T-helper 2 cell treated with Interferon-gamma antibody and Interleukin-4, amounts not matched to agents 5 μg/mL and 100 μg/mL, for 36 hours (primary cell): ENCODE measurements around the gene MSI2.

ENCODE experiments used
- DNase-seq: peaks from one replicate; pipeline ENCODE4 v3.0.0; 2021; ENCODE audit warnings: low spot score
- H3K27ac Mint-ChIP-seq: one replicate; pipeline ENCODE4 v1.8.0; 2021; ENCODE audit warnings: mild to moderate bottlenecking, mixed read lengths
- H3K27me3 Mint-ChIP-seq: one replicate; pipeline ENCODE4 v1.8.0; 2021; ENCODE audit warnings: low read depth, mixed read lengths
- H3K36me3 Mint-ChIP-seq: one replicate; pipeline ENCODE4 v1.8.0; 2021; ENCODE audit warnings: low read depth, mixed read lengths
- H3K4me1 Mint-ChIP-seq: one replicate; pipeline ENCODE4 v1.8.0; 2021; ENCODE audit warnings: low read depth, mixed read lengths
- H3K4me3 Mint-ChIP-seq: one replicate; pipeline ENCODE4 v1.8.0; 2022; ENCODE audit warnings: mild to moderate bottlenecking, moderate library complexity, mixed read lengths
- H3K9me3 Mint-ChIP-seq: one replicate; pipeline ENCODE4 v1.8.0; 2021; ENCODE audit warnings: mixed read lengths

MSI2 gene

DNA sequence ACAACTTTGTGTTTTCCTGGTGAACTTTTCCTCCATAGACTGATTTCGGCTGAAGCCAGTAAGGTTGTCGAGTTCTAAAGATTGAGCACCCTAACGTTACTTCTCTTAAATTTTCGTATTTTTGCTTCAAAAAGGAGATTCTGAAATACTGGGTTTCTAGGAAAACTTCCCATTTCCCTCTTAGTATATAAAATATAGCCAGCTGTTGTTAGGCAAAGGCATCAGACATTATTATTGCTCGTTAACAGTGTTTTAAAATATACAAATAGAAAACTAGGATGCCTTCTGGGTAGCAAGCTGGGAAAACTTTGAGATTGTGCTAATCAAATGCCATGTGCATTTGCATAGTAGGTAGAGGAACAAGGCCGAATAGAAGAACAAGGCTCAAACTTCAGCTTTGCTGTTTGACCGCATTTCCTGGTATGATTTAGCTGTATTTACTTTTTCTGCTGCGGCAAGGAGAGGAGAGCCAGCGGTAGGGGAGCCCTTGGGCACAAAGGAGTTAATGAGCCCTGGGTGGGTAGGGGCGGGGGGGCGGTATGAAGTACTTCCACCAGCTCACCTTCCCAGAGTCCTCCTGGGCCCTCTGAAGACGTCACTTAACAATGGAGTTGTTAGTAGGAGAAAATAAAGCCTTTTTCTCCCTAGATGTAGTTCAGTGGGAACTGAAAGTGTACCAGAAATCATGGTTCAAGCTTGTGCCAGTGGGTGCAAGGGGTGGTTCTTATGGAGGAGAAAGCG, 151.9 kb downstream of the MSI2 start:
- Mint-ChIP-seq H3K27ac (peak overlapping the region; percentile 48), H3K36me3 (peaks cover 11% of the 10 kb centered on the region), H3K9me3 (no peaks in the 10 kb centered on the region), H3K4me1 (peaks cover 38% of the 10 kb centered on the region), H3K4me3 (peak overlapping the region; percentile 7), H3K27me3 (no peaks in the 10 kb centered on the region)
- no peak for DNase-seq

DNA sequence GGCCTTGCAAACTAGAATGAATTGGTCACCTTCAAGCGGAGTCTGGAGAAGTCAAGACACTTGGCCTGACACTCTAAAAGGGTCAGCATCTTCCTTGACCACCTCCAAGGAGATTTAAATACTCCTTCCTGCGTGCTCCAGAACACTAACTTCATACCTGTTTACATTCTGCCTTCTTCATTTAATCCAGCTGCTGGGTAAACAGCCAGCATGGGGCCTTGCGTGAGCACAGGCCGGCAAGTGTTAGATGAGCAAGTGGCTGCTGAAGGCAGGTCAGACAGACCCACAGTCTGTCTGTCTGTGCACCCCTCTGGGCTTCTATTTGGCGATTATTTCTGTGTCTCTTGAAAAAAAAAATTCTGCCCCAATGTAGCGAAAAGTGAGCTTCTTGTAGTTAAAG, 153.8 kb downstream of the MSI2 start:
- H3K27me3 Mint-ChIP-seq: no peaks in the 10 kb centered on the region
- H3K9me3 Mint-ChIP-seq: no peaks in the 10 kb centered on the region
- H3K27ac Mint-ChIP-seq: no peak overlapping the region
- DNase-seq: no peak
- peaks cover 36% of the 10 kb centered on the region for H3K4me1 Mint-ChIP-seq
- H3K36me3 Mint-ChIP-seq: peaks cover 7% of the 10 kb centered on the region
- no peak overlapping the region for H3K4me3 Mint-ChIP-seq

DNA sequence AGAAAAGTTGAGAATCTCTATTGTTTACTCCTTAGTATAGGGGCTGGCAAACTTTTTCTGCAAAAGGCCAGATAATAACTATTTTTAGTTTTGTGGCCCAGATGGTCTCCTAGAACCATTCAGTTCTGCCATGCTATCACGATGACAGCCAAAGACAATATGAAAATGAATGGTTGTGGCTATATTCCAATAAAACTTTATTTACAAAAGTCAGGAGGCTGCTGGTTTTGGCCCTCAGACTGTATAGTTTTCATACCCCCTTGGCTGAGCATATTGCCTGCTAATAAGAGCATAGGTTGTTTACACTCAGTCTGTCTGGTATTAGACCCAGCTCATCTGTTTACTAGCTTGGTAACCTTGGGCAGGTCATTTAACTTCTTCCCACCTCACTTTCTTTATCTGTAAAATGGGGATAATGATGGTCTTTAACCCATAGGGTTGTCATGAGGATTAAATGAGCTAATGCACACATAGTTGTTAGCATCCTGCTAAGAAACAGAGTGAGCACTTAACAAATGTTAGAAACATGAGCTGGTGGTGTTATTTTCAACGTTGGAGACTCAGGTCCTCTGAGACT, 156.3 kb downstream of the MSI2 start:
- no peak for DNase-seq
- Mint-ChIP-seq H3K4me1 (peaks cover 22% of the 10 kb centered on the region), H3K36me3 (peaks cover 6% of the 10 kb centered on the region), H3K27ac (no peak overlapping the region), H3K4me3 (no peak overlapping the region), H3K27me3 (no peaks in the 10 kb centered on the region), H3K9me3 (no peaks in the 10 kb centered on the region)

DNA sequence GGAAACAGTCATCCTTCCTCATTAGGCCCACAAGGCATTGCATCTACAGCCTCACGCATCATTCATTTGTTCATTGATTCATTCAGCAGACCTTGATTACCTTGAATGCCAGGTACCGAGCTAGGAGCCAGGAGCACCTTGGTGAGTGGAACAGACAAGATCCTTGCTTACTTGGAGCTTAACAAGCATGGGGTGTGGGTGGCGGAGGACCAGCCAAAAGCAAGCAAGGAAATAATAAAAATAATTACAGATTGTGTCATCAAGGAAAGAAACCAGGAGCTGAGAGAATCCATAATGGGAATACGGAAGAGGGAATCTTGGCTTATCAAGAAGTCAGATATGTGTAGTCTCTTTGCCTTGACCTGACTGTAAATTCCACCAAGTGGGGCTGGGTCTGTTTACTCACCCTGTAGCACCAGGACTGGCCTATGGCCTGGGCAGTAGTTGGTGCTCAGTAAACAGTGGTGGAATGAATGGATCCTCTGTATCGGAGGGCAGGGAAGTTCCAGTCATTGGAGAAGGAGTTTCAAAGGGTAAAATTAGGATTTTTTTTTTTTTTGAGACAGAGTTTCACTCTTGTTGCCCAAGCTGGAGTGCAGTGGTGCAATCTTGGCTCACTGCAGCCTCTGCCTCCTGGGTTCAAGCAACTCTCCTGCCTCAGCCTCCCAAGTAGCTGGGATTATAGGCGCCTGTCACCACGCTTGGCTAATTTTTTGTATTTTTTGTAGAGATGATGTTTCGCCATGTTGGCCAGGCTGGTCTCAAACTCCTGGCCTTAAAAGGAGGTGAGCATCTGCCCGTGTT, 157.7 kb downstream of the MSI2 start:
- Mint-ChIP-seq H3K27me3 (no peaks in the 10 kb centered on the region), H3K9me3 (no peaks in the 10 kb centered on the region), H3K4me3 (no peak overlapping the region), H3K36me3 (peaks cover 6% of the 10 kb centered on the region), H3K4me1 (peaks cover 11% of the 10 kb centered on the region), H3K27ac (no peak overlapping the region)
- DNase-seq: no peak

DNA sequence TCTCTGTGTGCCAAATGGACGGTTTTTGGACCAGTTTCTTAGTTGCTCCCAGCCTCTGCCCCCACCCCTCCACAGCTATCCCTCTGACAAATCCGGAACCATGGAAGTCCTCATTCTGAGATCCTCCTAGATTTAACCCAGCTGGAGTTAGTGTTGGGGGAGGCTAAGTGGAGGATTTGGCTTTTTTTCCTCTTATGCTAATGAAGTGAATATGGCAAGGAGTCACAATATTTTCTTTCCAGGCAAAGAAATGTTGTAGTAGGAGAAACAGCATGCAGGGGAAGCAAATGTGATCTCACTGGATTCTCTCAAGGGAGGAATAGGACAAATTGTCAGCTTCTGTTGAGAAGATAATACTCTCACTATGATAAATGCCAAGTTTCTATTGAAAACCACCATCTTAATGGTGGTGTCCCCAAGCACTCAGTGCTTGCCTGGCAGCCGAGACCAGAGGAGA, 159.5 kb downstream of the MSI2 start:
- no peak for DNase-seq
- no peak overlapping the region for H3K27ac Mint-ChIP-seq
- H3K36me3 Mint-ChIP-seq: peaks cover 3% of the 10 kb centered on the region
- H3K4me3 Mint-ChIP-seq: no peak overlapping the region
- peaks cover 8% of the 10 kb centered on the region for H3K4me1 Mint-ChIP-seq
- H3K9me3 Mint-ChIP-seq: no peaks in the 10 kb centered on the region
- H3K27me3 Mint-ChIP-seq: no peaks in the 10 kb centered on the region

DNA sequence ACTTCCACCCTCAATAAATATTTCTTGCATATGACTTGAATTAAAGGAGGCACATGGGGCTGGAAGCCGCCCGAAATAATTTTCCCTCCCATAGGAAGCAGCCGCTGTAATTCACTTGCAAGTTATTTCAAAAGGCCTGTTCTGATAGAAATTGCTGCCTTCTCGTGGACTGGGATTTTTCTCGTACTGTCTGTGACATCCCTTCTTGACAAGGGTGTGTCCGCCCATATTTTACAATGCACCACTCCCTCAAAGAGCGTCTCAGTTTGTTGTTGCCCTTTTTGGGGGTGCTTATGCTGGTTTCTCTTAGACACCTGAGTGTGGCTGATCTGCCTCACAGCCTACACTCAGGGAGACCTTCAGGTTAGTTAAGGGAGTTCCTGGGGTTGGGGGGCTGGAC, 160.0 kb downstream of the MSI2 start:
- no peak for DNase-seq
- no peaks in the 10 kb centered on the region for H3K27me3 Mint-ChIP-seq
- peaks cover 3% of the 10 kb centered on the region for H3K36me3 Mint-ChIP-seq
- H3K9me3 Mint-ChIP-seq: no peaks in the 10 kb centered on the region
- peaks cover 7% of the 10 kb centered on the region for H3K4me1 Mint-ChIP-seq
- no peak overlapping the region for H3K4me3 Mint-ChIP-seq
- H3K27ac Mint-ChIP-seq: no peak overlapping the region

DNA sequence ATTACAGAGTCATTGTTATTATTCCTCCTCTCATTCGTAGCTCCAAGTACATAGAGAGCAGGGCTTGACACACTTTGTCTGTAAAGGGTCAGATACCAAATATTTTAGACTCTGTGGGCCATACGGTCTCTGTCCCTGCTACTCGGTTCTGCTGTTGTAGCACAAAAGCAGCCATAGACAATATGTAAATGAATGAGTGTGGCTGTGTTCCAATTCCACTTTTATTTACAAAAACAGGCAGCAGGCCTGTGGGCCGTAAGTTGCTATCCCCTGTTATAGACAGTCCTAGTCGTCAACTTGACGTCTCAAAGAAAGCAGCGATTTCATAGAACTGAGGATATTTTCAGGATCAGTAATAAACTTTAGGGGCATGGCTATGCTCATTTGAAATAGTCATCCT, 161.6 kb downstream of the MSI2 start:
- H3K27me3 Mint-ChIP-seq: no peaks in the 10 kb centered on the region
- H3K36me3 Mint-ChIP-seq: peaks cover 3% of the 10 kb centered on the region
- no peak overlapping the region for H3K4me3 Mint-ChIP-seq
- no peak for DNase-seq
- H3K27ac Mint-ChIP-seq: no peak overlapping the region
- no peaks in the 10 kb centered on the region for H3K9me3 Mint-ChIP-seq
- peaks cover 7% of the 10 kb centered on the region for H3K4me1 Mint-ChIP-seq

DNA sequence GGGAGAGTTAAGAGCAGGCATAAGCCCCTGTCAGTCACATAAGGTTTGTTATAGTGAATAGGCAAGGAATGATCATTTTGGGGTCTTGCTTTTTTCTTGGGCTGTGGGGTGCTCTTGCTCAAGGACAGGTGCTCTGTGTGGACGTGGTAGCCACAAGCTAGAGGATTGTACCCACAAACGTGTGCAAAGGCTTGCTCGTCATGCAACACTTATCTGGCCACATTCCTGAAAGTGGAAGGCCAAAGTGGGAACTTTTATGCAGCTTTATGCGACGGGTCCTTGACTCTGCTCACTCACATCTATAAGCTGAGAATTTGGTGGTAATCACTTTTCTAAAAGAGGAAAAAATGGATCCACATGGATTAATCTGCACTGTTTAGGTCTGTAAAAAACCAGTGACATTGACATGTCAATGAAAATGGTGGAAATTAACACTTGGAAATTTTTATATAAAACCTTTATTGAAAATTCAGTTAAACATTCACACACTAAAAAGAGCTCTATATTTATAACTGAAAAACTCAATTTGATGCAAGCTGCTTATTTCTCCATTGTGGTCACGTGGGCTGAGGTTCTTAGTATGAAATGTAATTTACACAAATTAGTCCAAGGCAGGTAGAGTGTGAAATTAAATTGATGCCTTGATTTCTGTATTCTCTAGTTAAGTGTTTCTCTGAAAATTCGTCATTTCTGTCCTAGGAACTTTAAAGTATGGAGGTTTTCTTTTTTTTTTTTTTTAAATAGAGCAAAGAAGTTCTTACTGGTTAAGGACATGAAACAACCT, 162.3 kb downstream of the MSI2 start:
- H3K9me3 Mint-ChIP-seq: no peaks in the 10 kb centered on the region
- no peak for DNase-seq
- H3K27me3 Mint-ChIP-seq: no peaks in the 10 kb centered on the region
- no peak overlapping the region for H3K4me3 Mint-ChIP-seq
- H3K4me1 Mint-ChIP-seq: peaks cover 7% of the 10 kb centered on the region
- H3K27ac Mint-ChIP-seq: no peak overlapping the region
- peaks cover 3% of the 10 kb centered on the region for H3K36me3 Mint-ChIP-seq

DNA sequence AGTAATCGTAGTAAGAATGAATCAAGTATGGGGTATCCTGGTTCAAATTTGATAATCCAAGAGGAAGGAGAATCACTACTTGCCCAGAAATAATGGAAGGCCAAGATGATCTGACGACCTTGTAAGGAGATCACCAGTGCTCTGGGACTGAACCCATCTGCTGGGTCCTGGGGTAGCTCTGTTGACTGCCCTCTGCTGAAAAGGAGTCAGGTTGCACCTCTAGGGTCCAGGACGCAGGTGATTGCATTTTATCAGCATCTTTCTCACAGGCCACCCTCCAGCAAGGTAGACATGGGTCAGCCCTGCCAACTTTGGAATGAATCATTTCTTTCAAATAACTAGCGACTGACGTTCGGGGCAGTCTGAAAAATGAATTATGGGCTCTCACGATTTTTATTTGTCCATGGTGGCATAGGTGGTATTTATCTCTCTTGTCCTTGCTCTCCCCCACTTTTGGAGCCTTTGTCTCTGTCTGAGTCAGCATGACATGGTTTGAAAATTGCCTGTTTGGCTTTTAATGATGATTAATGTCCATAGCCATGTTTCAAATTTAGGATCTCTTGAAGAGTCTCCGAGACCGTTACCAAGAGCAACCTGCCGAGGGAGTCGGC, 163.7 kb downstream of the MSI2 start:
- DNase-seq: no peak
- H3K4me1 Mint-ChIP-seq: peaks cover 4% of the 10 kb centered on the region
- H3K27ac Mint-ChIP-seq: no peak overlapping the region
- H3K4me3 Mint-ChIP-seq: no peak overlapping the region
- no peaks in the 10 kb centered on the region for H3K9me3 Mint-ChIP-seq
- H3K36me3 Mint-ChIP-seq: peaks cover 6% of the 10 kb centered on the region
- no peaks in the 10 kb centered on the region for H3K27me3 Mint-ChIP-seq

DNA sequence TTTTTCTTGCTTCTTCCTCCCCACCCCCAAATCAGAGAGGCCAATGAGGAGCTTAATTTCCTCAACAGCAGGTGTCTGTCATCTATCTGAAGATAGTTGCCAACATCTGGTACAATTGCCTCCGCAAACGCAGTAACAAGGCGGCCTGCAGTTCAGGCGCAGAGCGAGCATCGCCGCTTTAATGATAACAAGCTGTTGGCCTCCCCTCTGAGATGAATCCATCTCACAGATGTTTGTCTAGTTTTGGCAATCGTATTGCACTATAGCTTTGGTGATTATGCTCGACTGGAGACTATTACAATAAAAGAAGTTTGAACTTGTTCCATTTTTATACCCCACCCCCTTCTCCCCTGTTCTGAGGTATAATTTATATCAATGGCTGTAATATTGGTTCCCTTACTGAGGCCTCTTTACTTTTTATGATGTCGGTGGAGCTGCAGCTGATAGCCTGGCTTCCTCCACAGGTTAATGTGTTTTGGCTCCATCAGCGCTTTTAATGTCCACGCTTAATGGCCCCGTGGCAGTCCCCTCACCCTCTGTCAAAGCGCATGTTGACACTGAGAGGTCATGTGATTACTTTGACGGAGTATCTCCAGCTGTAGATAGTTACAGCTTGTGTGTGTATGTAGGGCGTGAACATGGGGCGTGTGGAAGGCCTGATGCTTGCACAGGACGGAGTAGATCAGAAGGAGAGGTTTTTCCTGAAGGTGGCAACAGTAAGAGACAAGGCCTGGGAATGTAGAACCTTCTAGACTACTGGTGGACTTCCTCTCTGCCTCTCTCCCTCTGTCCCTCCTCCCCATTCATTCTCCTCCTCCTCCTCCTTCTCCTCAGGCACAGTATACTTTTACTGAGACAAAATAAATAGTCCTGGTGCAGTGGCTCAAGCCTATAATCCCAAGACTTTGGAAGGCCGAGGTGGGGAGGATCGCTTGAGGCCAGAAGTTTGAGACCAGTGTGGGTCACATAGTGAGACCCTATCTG, 164.7 kb downstream of the MSI2 start:
- H3K36me3 Mint-ChIP-seq: peaks cover 10% of the 10 kb centered on the region
- no peaks in the 10 kb centered on the region for H3K9me3 Mint-ChIP-seq
- H3K4me1 Mint-ChIP-seq: peaks cover 12% of the 10 kb centered on the region
- H3K27ac Mint-ChIP-seq: no peak overlapping the region
- H3K4me3 Mint-ChIP-seq: no peak overlapping the region
- no peak for DNase-seq
- no peaks in the 10 kb centered on the region for H3K27me3 Mint-ChIP-seq

DNA sequence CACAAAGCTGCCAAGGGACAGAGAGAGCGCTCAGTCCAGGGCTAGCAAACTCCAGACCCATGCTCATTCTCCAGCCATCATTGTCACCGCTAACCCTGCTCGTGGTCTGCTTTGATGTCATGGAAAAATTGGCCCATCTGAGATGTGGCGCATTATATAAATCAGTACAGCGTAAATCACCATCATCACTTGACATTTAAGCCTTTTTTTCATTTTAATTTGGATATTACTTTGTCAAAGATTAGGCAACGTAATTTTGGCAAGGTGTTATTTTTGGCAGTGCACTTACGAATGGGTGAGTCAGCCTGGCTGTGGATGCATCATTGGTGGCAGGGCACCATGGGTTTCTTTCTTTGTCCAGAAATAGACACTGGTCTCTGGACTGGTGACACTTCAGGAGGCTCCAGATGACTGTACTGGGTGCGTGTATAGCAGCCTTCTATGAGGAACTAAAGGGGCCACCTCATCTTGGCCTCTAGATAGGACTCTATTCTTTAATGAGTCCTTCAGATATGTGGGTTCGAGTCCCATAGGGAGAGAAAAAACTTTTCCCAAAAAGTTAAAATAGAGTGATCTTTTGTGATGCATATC, 166.3 kb downstream of the MSI2 start:
- no peak overlapping the region for H3K4me3 Mint-ChIP-seq

DNA sequence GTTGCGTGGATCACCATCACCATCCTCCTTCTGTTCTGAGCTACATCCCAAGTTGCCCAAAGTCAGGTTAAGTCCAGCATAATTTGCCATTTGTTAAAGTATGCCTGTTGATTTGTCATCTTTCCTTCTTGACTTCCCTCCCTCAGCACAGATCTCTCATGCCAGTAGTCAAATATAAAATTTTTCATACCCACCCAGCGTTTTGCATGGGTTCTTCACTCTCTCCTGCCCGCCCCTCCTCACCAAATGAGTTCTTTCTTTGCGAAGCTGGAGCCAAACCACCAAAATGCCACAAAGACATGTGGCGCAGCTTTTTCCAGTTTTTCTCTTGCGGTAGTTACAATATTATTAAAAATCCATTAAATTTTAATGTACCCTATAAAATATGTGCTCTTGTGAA, 167.2 kb downstream of the MSI2 start:
- peaks cover 11% of the 10 kb centered on the region for H3K36me3 Mint-ChIP-seq
- H3K4me3 Mint-ChIP-seq: no peak overlapping the region
- peaks cover 17% of the 10 kb centered on the region for H3K4me1 Mint-ChIP-seq
- H3K27me3 Mint-ChIP-seq: no peaks in the 10 kb centered on the region
- H3K27ac Mint-ChIP-seq: no peak overlapping the region
- H3K9me3 Mint-ChIP-seq: no peaks in the 10 kb centered on the region
- DNase-seq: no peak

More for the DNA sequence above, 166.3 kb downstream of the MSI2 start:
- H3K9me3 Mint-ChIP-seq: no peaks in the 10 kb centered on the region
- no peak overlapping the region for H3K27ac Mint-ChIP-seq
- H3K36me3 Mint-ChIP-seq: peaks cover 11% of the 10 kb centered on the region
- H3K4me1 Mint-ChIP-seq: peaks cover 18% of the 10 kb centered on the region
- DNase-seq: peak; percentile 30
- no peaks in the 10 kb centered on the region for H3K27me3 Mint-ChIP-seq
